SH-SY5Y (cell line): Measurements from ENCODE around the gene SLC7A4.

ENCODE experiments used
- GATA2 ChIP-seq: IDR thresholded peaks from 2 replicates; pipeline ENCODE4 v1.6.1; 2011; ENCODE audit warnings: mild to moderate bottlenecking, low read depth, low read length
- GATA3 ChIP-seq: IDR thresholded peaks from 2 replicates; pipeline ENCODE4 v1.6.1; 2011; ENCODE audit warnings: low read depth, mild to moderate bottlenecking, low read length, moderate library complexity

Gene SLC7A4

GRCh38 chr22:20980938-20981722 lies 51.2 kb downstream of the SLC7A4 start:
- no peak for TF ChIP-seq GATA3
- no peak for TF ChIP-seq GATA2

- no peak for TF ChIP-seq GATA3
- TF ChIP-seq GATA2: no peak
Observed at GRCh38 chr22:20980523-20980922, 51.8 kb downstream of the SLC7A4 start.

GRCh38 chr22:20979940-20980453 lies 52.4 kb downstream of the SLC7A4 start:
- TF ChIP-seq GATA3 (no peak), GATA2 (no peak)

- no peak for TF ChIP-seq GATA3
- no peak for TF ChIP-seq GATA2
Observed at GRCh38 chr22:20979243-20979809, 53.0 kb downstream of the SLC7A4 start.
